ENCODE measurements around the gene PRKCA. TPM values are rescaled to one million over a fixed set of nuclear protein-coding genes. Genes with fewer than 3 reads are reported as not detected.

The PRKCA gene
- total RNA-seq, 2 donors from 2014 or later = 8.3 to 26.5 TPM

GRCh38 chr17:66540131-66540781 is 237.8 kb downstream of the PRKCA start:
- TF ChIP-seq POLR2AphosphoS5 (IDR thresholded peaks at IDR 0.05) (no peak), CTCF (IDR thresholded peaks at IDR 0.05) (no peak), POLR2A (IDR thresholded peaks at IDR 0.05) (no peak)
- H3K27me3 ChIP-seq (replicated peaks; ENCODE audit: insufficient read depth) = no peaks in the 10 kb centered on the region
- H3K36me3 ChIP-seq = no peaks in the 10 kb centered on the region
- DNase-seq (ENCODE audit: low spot score) = no peak
- peak overlapping the region in 1 of 2 donors; percentile 54 for H3K27ac ChIP-seq
- no peaks in the 10 kb centered on the region for H3K9me3 ChIP-seq
- H3K4me3 ChIP-seq = no peak overlapping the region
- intact Hi-C loops (cut with DNase I) = no loop called here
- 52% methylated on average over 17 of the region's 17 CpGs for WGBS
- H3K4me1 ChIP-seq (replicated peaks) = no peaks in the 10 kb centered on the region

- no peaks in the 10 kb centered on the region for H3K36me3 ChIP-seq
- no peak overlapping the region for H3K4me3 ChIP-seq
- no peaks in the 10 kb centered on the region for H3K9me3 ChIP-seq
- H3K4me1 ChIP-seq (replicated peaks) = no peaks in the 10 kb centered on the region
- TF ChIP-seq POLR2A (IDR thresholded peaks at IDR 0.05) (no peak), POLR2AphosphoS5 (IDR thresholded peaks at IDR 0.05) (no peak), CTCF (IDR thresholded peaks at IDR 0.05) (no peak)
- WGBS = 50% methylated on average over 8 of the region's 8 CpGs
- intact Hi-C loops (cut with DNase I) = no loop called here
- no peaks in the 10 kb centered on the region for H3K27me3 ChIP-seq (replicated peaks; ENCODE audit: insufficient read depth)
- H3K27ac ChIP-seq = no peak overlapping the region
- no peak for DNase-seq (ENCODE audit: low spot score)
Measured at GRCh38 chr17:66541461-66542128, 239.2 kb downstream of the PRKCA start.

GRCh38 chr17:66542129-66542966 is 239.9 kb downstream of the PRKCA start:
- intact Hi-C loops (cut with DNase I) = no loop called here
- TF ChIP-seq POLR2AphosphoS5 (IDR thresholded peaks at IDR 0.05) = no peak
- TF ChIP-seq CTCF (IDR thresholded peaks at IDR 0.05) = no peak
- DNase-seq (ENCODE audit: low spot score) = no peak
- 60% methylated on average over 4 of the region's 4 CpGs for WGBS
- no peak overlapping the region for H3K4me3 ChIP-seq
- H3K27ac ChIP-seq = no peak overlapping the region
- H3K4me1 ChIP-seq (replicated peaks) = no peaks in the 10 kb centered on the region
- H3K36me3 ChIP-seq = no peaks in the 10 kb centered on the region
- no peaks in the 10 kb centered on the region for H3K27me3 ChIP-seq (replicated peaks; ENCODE audit: insufficient read depth)
- no peaks in the 10 kb centered on the region for H3K9me3 ChIP-seq

- WGBS = 83% methylated on average over 3 of the region's 3 CpGs
- DNase-seq (ENCODE audit: low spot score) = no peak
- intact Hi-C loops (cut with DNase I) = no loop called here
- Histone ChIP-seq H3K4me1 (replicated peaks) (no peaks in the 10 kb centered on the region), H3K4me3 (no peak overlapping the region), H3K27me3 (replicated peaks; ENCODE audit: insufficient read depth) (no peaks in the 10 kb centered on the region), H3K9me3 (no peaks in the 10 kb centered on the region), H3K27ac (no peak overlapping the region), H3K36me3 (no peaks in the 10 kb centered on the region)
- TF ChIP-seq CTCF (IDR thresholded peaks at IDR 0.05) (no peak), POLR2A (IDR thresholded peaks at IDR 0.05) (no peak), POLR2AphosphoS5 (IDR thresholded peaks at IDR 0.05) (no peak)
Measured at GRCh38 chr17:66542967-66543520, 240.6 kb downstream of the PRKCA start.

Data from prostate gland (tissue), 2 donors.